Measurements from ENCODE around the gene SMIM24. TPM values are rescaled to one million over a fixed set of nuclear protein-coding genes. Genes with fewer than 3 reads are reported as not detected.

Gene SMIM24
- polyA plus RNA-seq, 2 of the 4 experiments (the other 2 are of a cell fraction) = 1.0 to 1.2 TPM

DNA sequence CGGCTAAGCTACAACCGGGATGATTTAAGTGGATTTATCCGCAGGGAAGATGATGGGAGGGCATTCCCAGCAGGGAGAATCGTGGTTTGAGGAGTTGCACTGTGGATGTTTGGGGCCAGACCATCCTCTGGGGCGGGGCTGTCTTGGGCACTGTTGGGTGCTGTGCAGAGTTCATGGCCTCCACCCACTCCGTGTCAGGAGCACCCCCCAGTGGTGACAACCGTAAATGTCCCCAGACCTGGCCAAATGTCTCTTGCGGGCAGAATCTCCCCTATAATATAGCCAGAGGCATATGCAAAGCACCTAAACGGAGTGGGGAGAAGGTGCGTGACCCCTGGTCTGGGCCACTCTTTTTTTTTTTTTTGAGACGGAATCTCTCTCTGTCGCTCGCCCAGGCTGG lies 40.2 kb downstream of the SMIM24 start (continued):
- TF ChIP-seq, protein P1, sequence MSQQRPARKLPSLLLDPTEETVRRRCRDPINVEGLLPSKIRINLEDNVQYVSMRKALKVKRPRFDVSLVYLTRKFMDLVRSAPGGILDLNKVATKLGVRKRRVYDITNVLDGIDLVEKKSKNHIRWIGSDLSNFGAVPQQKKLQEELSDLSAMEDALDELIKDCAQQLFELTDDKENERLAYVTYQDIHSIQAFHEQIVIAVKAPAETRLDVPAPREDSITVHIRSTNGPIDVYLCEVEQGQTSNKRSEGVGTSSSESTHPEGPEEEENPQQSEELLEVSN (IDR thresholded peaks at IDR 0.05; ENCODE audit: borderline replicate concordance, low read depth) = no peak
- no peak for TF ChIP-seq ZSCAN20 (CRISPR knock-in tag; IDR thresholded peaks at IDR 0.05)
- no peak for TF ChIP-seq ZFP36 (IDR thresholded peaks at IDR 0.05; ENCODE audit: borderline replicate concordance, partially characterized antibody)
- TF ChIP-seq RAD21 (conservative IDR thresholded peaks at IDR 0.05 in 1 of 2, IDR thresholded peaks at IDR 0.05 in 1 of 2) = peak; percentile 51 to 67; a peak in 4 of 5 replicates

DNA sequence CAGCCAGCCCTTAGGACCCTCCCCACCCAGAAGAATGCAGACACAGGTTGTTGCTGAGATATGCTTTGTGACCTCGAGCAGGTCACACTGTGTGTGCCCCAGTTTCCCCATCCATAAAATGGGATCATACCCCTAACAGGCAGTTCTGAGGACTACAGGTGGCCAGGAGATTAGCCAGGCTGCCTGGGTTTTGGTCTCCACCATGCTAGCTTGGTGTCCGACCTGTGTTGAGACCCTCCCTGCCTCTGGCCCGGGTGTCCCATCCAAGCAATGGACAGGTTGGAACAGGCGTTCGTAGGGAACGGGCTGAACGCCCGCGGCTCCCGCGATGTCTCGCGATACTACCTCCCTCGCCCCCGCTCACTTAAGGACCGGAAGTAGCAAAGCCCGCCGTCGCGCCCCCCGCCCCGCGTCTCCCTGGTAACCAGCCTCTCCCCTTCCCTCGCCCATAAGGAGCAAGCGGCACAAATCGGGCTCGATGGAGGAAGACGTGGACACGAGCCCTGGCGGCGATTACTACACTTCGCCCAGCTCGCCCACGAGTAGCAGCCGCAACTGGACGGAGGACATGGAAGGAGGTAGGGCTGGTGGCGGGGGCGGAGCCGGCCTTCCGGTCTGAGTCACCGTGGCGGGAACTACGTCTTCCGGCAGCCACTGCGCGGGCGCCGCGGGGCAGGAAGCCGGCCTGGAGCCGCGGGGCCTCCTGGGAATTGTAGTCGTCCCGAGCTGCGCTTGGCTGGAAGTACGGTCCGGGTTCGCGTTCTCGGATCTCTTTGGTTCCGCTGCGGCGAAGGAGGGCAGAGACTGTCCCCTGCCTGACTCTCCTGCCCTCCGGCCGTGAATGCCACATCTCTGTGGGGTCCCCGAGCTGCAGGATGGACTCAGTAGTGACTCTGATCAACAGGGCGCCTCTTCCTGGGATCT lies 45.4 kb downstream of the SMIM24 start:
- TF ChIP-seq, protein P1 (IDR thresholded peaks at IDR 0.05; ENCODE audit: borderline replicate concordance, low read depth) = peak; percentile 72; the same call in 1 of the 2 replicates
- TF ChIP-seq FOSL2 (IDR thresholded peaks at IDR 0.05) = peak; percentile 32; the same call in 1 of the 2 replicates
- TF ChIP-seq FOSL2 (CRISPR knock-in tag; IDR thresholded peaks at IDR 0.05) = peak; percentile 96
- TF ChIP-seq TFCP2L1 (CRISPR knock-in tag; IDR thresholded peaks at IDR 0.05) = 0 out of 2 replicates have a peak, but pooled peaks have one; percentile 31
- no peak for TF ChIP-seq USF2 (IDR thresholded peaks at IDR 0.05)
- TF ChIP-seq MAX (IDR thresholded peaks at IDR 0.05) = peak; percentile 81
- peak in 1 of 2 experiments; percentile 64; a peak in 2 of 5 replicates for TF ChIP-seq JUN (IDR thresholded peaks at IDR 0.05)
- peak; percentile 71 for TF ChIP-seq CHD2 (IDR thresholded peaks at IDR 0.05; ENCODE audit: low read length, partially characterized antibody)
- TF ChIP-seq HOXB5 (CRISPR knock-in tag; IDR thresholded peaks at IDR 0.05) = no peak
- no peak for TF ChIP-seq JUNB (IDR thresholded peaks at IDR 0.05)
- POLR2A ChIA-PET = no interaction called here

DNA sequence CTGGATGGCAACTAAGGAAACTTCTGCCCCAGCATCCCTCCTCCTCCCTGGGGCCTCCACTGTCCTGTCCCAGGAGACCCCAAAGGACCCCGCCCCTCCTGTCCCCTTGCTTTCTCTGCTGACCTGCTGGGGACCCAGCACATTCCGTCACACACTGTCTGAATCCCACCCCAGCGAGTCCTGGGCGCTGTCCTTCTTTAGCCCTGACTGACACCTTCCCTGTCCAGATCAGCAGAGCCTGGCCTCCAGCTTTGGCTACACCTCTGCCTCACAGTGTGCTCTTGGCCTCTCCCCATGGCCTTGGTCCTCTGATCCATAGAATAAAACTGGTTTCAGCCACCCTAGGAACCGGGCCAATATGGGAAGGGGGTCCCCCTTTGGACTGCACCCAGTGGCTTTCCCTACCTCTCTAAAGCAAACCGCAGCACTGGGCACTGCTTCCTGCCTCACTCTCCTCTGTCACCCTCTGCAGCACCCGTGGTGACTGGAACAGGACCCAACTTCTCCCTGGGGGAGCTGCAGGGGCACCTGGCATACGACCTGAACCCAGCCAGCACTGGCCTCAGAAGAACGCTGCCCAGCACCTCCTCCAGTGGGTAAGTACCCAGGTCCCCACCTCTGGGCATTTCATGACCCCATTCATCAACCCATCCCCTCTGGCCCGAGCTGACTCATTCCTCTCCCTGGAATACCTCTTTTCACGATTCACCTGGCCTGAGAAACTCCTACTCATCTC lies 46.4 kb downstream of the SMIM24 start:
- ChIA-PET CTCF (interaction anchor here (1.2 to 9.2 kb wide), 5 partner anchors 13 to 108 kb away, joined by 3 to 60 read pairs (median 6); no protein-coding TSS in a partner anchor), POLR2A (interaction anchor here (1.0 kb wide), 1 partner anchor 18 kb away, joined by 3 read pairs; no protein-coding TSS in a partner anchor)
- ATAC-seq (no peak), FAIRE-seq (no peak), DNase-seq (ENCODE audit: low read depth in 1 of 2, low spot score in 1 of 2) (no peak)
- Histone ChIP-seq H3K27ac (peak overlapping the region; percentile 73 to 95; a peak in 5 of 6 replicates), H3K4me2 (no peak overlapping the region; the same call in 2 of the 3 replicates), H3K9me3 (no peaks in the 10 kb centered on the region), H3K4me3 (no peak overlapping the region), H3K4me1 (peaks cover 19% of the 10 kb centered on the region)
- WGBS (ENCODE audit: missing lambda C conversion rate) = 95% methylated on average over 8 of the region's 11 CpGs
- TF ChIP-seq HOXB13 (CRISPR knock-in tag; IDR thresholded peaks at IDR 0.05; ENCODE audit: low read depth) = no peak
- no peak for TF ChIP-seq RCOR1 (IDR thresholded peaks at IDR 0.05; ENCODE audit: low read depth, low read length)
- no peak for TF ChIP-seq TFCP2L1 (CRISPR knock-in tag; IDR thresholded peaks at IDR 0.05)
- TF ChIP-seq POLR2AphosphoS2 (conservative IDR thresholded peaks at IDR 0.05; ENCODE audit: low read length) = no peak
- TF ChIP-seq ELK1 (IDR thresholded peaks at IDR 0.05; ENCODE audit: low read depth, low read length) = no peak
- no peak for TF ChIP-seq POLR2A (IDR thresholded peaks at IDR 0.05; ENCODE audit: low read length)
- TF ChIP-seq MAX (IDR thresholded peaks at IDR 0.05) = no peak

More for the DNA sequence above, 45.4 kb downstream of the SMIM24 start:
- ATAC-seq (peak; percentile 97 to 99), FAIRE-seq (no peak), DNase-seq (ENCODE audit: low read depth in 1 of 2, low spot score in 1 of 2) (peak; percentile 89 to 95)
- Histone ChIP-seq H3K4me2 (peak overlapping the region; percentile 72), H3K4me3 (peak overlapping the region; percentile 30; the same call in 2 of the 3 replicates), H3K27ac (peak overlapping the region; percentile 73 to 95), H3K9me3 (no peaks in the 10 kb centered on the region), H3K4me1 (peaks cover 13% of the 10 kb centered on the region)
- CTCF ChIA-PET = interaction anchor here (1.2 to 9.2 kb wide), 3 partner anchors 13 to 107 kb away, joined by 4 to 60 read pairs (median 6); no protein-coding TSS in a partner anchor
- WGBS (ENCODE audit: missing lambda C conversion rate) = 52% methylated on average over 9 of the region's 67 CpGs

All from A549 (cell line).